Subcutaneous abdominal adipose tissue (tissue), 5 donors: ENCODE data around the gene COX6B1.
"Not testable (repeated sequence)": the region's sequence is repeated elsewhere in the genome, so short reads cannot be mapped to it uniquely, and the experiment has no call there.

ENCODE experiments used
- H3K27ac ChIP-seq: one replicate; pipeline ENCODE4 v1.7.0; 2013; ENCODE audit warnings: low read depth, mild to moderate bottlenecking, inconsistent platforms, low read length, moderate library complexity
- H3K27me3 ChIP-seq, 5 donors: one replicate each; pipeline ENCODE4 v1.7.0; 2013; ENCODE audit warnings: low read length in 5 of 5, inconsistent platforms in 1 of 5; ENCODE audit not compliant: control insufficient read depth in 5 of 5, insufficient read depth in 4 of 5
- H3K36me3 ChIP-seq, 5 donors: one replicate each; pipeline ENCODE4 v1.7.0; 2013; ENCODE audit warnings: low read length in 5 of 5; ENCODE audit not compliant: control insufficient read depth in 5 of 5, insufficient read depth in 5 of 5
- H3K4me1 ChIP-seq, 5 donors: one replicate each; pipeline ENCODE4 v1.7.0; 2013; ENCODE audit warnings: low read length in 5 of 5, mild to moderate bottlenecking in 3 of 5, moderate library complexity in 1 of 5; ENCODE audit not compliant: control insufficient read depth in 5 of 5, insufficient read depth in 5 of 5
- H3K4me3 ChIP-seq, 5 donors: one replicate each; pipeline ENCODE4 v1.7.0; 2013; ENCODE audit warnings: low read length in 5 of 5, low read depth in 1 of 5
- H3K9ac ChIP-seq, 5 donors: one replicate each; pipeline ENCODE4 v1.7.0; 2013; ENCODE audit warnings: low read length in 5 of 5, mild to moderate bottlenecking in 4 of 5, moderate library complexity in 3 of 5
- H3K9me3 ChIP-seq, 5 donors: one replicate each; pipeline ENCODE4 v1.7.0; 2013; ENCODE audit warnings: low read length in 5 of 5; ENCODE audit not compliant: control insufficient read depth in 5 of 5
- donor health status: healthy.
- donor health status: healthy.
- donor health status: healthy.
- donor health status: healthy.
- donor health status: healthy.

COX6B1 gene, protein sequence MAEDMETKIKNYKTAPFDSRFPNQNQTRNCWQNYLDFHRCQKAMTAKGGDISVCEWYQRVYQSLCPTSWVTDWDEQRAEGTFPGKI

DNA sequence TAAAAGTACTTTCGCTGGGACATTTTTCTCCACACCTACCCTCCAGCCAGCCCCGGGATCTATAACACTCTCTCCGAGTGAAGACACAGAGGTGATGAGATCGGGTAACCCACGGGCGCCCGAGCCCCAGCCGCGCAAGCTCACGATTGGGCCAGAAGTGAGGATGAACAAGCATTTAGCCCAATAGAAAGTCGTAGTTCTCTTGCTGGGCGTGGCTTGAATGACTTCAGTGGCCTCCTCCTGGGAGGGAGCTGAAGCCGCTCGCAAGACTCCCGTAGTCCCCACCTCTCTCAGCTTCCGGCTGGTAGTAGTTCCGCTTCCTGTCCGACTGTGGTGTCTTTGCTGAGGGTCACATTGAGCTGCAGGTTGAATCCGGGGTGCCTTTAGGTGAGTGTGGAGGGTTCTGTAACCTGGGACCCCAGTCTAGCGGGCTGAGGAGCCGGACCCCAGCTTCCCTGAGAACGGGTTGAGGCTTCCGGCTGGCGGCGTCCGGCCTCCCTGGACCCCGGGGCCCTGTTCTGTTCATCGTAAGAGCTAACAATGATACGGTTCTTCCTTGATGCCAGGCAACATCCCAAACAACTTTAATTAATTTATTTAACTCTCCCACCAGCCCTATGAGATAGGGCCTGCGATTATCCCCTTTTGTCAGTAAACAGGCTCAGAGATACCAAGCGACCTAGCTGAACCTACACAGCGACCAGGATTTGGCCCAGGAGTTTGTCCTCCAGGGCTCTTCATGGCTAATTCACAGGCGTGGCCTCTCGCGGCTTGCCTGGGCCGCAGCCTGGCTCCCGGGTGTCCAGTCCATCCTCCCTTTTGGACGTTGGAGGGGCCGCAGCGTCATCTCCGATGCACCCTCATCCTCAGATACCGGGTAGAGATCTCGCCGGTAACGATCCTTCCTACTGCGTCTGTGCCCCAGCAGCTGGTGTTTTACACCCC lies at the start of gene COX6B1:
Gene COX6B1 (plus strand): TSS at position 307 of the 945 bp plus-strand sequence. CDS start 2,921 bp downstream, outside the sequence.
- Histone ChIP-seq H3K36me3 (peaks cover 0 to 19% (median 12%) of the 10 kb centered on the region in 5 donors), H3K9me3 (no peaks in the 10 kb centered on the region), H3K4me3 (peak within 1 kb of the TSS; percentile 64 to 96 (median 91)), H3K27me3 (no peaks in the 10 kb centered on the region), H3K4me1 (peaks cover 8 to 57% (median 43%) of the 10 kb centered on the region in 5 donors), H3K9ac (peak within 1 kb of the TSS; percentile 83 to 98 (median 91)), H3K27ac (peak within 1 kb of the TSS; percentile 84)

DNA sequence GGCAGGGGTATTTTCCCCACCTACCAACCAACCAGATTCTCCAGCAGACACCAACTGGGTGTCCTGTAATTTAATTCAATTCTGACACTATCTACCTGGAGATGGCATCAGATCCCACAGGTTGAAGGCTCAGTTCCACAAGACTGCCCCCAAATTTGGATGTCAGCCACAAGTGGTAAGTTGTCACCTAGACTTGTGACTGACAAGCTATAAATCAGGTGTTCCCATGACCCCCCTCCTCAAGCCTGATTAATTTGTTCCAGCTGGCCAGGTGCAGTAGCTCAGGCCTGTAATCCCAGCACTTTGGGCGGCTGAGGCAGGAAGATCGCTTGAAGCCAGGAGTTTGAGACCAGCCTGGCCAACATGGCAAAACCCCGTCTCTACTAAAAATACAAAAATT lies 46.2 kb upstream of the COX6B1 start:
- Histone ChIP-seq H3K36me3 (no peaks in the 10 kb centered on the region), H3K4me3 (no peak overlapping the region), H3K27me3 (peaks cover 0 to 2% (median 0%) of the 10 kb centered on the region in 5 donors)

DNA sequence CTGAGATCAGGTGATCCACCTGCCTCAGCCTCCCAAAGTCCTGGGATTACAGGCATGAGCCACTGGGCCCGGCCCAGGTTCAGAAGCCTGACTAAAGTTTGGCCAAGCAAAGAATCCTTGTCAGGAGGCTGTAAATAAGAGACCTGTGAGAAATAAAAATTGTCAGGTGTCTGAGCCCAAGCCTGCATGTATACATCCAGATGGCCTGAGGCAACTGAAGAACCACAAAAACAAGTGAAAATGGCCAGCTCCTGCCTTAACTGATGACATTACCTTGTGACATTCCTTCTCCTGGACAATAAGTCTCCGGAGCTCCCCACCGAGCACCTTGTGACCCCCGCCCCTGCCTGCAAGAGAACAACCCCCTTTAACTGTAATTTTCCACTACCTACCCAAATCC lies 43.7 kb upstream of the COX6B1 start:
- H3K9me3 ChIP-seq, result peaks cover 0 to 13% (median 11%) of the 10 kb centered on the region in 5 donors
- not testable (repeated sequence) for H3K9ac ChIP-seq, H3K36me3 ChIP-seq, H3K4me1 ChIP-seq, H3K27me3 ChIP-seq, H3K4me3 ChIP-seq, H3K27ac ChIP-seq

More for the DNA sequence above, 46.2 kb upstream of the COX6B1 start:
- H3K4me1 ChIP-seq, result no peaks in the 10 kb centered on the region
- no peak overlapping the region for H3K9ac ChIP-seq
- peaks cover 0 to 6% (median 0%) of the 10 kb centered on the region in 5 donors for H3K9me3 ChIP-seq
- H3K27ac ChIP-seq, result no peak overlapping the region

DNA sequence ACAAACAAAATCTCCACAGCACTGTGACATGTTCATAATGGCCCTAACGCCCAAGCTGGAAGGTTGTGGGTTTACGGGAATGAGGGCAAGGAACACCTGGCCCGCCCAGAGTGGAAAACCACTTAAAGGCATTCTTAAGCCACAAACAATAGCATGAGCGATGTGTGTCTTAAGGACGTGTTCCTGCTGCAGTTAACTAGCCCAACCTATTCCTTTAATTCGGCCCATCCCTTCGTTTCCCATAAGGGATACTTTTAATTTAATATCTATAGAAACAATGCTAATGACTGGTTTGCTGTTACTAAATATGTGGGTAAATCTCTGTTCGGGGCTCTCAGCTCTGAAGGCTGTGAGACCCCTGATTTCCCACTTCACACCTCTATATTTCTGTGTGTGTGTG lies 41.0 kb upstream of the COX6B1 start:
- H3K9me3 ChIP-seq, result peaks cover 0 to 13% (median 11%) of the 10 kb centered on the region in 5 donors
- not testable (repeated sequence) for H3K4me3 ChIP-seq, H3K36me3 ChIP-seq, H3K4me1 ChIP-seq, H3K27me3 ChIP-seq, H3K9ac ChIP-seq, H3K27ac ChIP-seq

DNA sequence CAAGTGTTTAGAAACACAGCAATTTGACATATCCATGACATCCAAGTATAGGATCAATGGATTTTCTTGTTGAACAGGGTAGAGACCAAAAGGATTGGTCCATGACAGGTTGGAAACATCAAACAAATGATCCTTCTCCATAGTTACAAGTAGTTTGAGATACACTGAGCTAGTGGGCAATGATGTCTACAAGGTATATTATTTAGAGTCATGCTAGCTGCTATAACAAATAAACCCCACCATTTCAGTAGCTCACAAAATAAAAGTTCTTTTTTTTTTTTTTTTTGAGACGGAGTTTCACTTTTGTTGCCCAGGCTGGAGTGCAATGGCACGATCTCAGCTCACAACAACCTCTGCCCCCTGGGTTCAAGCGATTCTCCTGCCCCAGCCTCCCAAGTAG lies 40.5 kb upstream of the COX6B1 start:
- Histone ChIP-seq H3K9ac (no peak overlapping the region), H3K27ac (no peak overlapping the region), H3K9me3 (peaks cover 0 to 13% (median 11%) of the 10 kb centered on the region in 5 donors), H3K4me1 (peaks cover 0 to 11% (median 6%) of the 10 kb centered on the region in 5 donors), H3K4me3 (no peak overlapping the region), H3K36me3 (no peaks in the 10 kb centered on the region), H3K27me3 (no peaks in the 10 kb centered on the region)

DNA sequence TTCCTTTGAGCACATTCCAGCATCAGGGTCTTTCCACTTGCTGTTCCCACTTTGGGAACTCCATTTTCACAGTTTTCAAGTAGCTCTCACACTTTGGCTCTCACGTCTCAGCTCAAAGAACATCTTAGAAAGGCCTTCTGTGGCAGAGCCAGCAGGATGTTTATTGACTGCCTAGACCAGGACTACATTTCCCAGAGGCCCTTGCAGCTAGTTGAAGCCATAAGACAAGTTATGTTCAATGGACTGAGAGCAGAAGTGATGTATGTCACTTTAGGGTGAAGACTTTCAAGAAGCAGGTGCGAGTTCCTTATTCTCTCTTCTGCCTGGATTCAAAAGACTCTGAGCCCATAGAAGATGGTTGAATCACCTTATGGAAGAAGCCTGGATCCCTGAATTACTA lies 39.9 kb upstream of the COX6B1 start:
- no peak overlapping the region for H3K27ac ChIP-seq
- no peak overlapping the region for H3K9ac ChIP-seq
- H3K4me3 ChIP-seq, result no peak overlapping the region
- peaks cover 0 to 13% (median 11%) of the 10 kb centered on the region in 5 donors for H3K9me3 ChIP-seq
- H3K4me1 ChIP-seq, result peaks cover 0 to 17% (median 12%) of the 10 kb centered on the region in 5 donors
- no peaks in the 10 kb centered on the region for H3K36me3 ChIP-seq
- H3K27me3 ChIP-seq, result no peaks in the 10 kb centered on the region

DNA sequence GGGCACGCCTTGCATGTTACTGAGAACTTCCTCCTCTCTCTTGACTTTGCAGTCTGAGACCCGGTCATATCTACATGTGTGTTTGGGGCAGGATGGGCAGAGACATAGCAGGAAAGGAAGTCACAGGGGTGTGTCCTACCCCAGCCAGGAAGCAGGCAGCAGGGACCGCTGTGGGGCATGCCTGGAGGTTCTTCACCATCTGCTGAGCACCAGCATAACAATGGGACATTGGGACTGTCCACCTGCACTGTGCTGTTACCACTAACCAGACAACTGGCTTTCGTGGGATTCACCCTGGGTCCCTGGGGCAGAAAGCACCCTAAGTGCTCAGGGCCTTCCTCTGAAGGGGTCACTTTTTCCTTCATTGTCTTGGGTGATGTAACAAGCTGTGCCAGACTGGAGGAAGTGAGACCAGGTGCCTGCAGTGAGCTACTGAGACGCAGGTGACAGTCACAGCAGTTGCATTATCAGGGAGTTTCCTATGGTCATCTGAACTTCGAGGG lies 38.2 kb upstream of the COX6B1 start:
- Histone ChIP-seq H3K4me3 (no peak overlapping the region), H3K36me3 (peaks cover 0 to 2% (median 1%) of the 10 kb centered on the region in 5 donors), H3K27ac (no peak overlapping the region), H3K4me1 (peaks cover 0 to 17% (median 13%) of the 10 kb centered on the region in 5 donors), H3K27me3 (no peaks in the 10 kb centered on the region), H3K9ac (no peak overlapping the region), H3K9me3 (peaks cover 0 to 13% (median 11%) of the 10 kb centered on the region in 5 donors)

DNA sequence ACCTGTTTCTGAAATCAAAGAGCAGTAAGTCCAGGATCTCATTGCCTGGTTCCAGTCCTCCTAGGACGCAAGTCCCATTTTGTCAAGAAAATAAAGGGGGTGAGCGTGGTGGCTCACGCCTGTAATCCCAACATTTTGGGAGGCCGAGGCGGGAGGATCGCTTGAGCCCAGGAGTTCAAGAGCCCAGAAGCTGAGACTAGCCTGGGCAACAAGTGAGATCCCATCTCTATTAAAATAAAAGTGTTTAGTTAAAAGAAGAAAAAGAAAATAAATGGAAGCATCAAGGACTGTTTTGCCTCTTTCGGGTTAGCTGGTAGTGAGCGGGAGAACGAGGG lies 35.9 kb upstream of the COX6B1 start:
- Histone ChIP-seq H3K27me3 (no peaks in the 10 kb centered on the region), H3K9ac (peak overlapping the region in 3 of 5 donors; percentile 78 to 92 (median 88)), H3K36me3 (peaks cover 0 to 16% (median 11%) of the 10 kb centered on the region in 5 donors), H3K4me1 (peaks cover 0 to 17% (median 13%) of the 10 kb centered on the region in 5 donors), H3K27ac (no peak overlapping the region), H3K4me3 (peak overlapping the region; percentile 72 to 95 (median 87)), H3K9me3 (peaks cover 0 to 13% (median 8%) of the 10 kb centered on the region in 5 donors)

DNA sequence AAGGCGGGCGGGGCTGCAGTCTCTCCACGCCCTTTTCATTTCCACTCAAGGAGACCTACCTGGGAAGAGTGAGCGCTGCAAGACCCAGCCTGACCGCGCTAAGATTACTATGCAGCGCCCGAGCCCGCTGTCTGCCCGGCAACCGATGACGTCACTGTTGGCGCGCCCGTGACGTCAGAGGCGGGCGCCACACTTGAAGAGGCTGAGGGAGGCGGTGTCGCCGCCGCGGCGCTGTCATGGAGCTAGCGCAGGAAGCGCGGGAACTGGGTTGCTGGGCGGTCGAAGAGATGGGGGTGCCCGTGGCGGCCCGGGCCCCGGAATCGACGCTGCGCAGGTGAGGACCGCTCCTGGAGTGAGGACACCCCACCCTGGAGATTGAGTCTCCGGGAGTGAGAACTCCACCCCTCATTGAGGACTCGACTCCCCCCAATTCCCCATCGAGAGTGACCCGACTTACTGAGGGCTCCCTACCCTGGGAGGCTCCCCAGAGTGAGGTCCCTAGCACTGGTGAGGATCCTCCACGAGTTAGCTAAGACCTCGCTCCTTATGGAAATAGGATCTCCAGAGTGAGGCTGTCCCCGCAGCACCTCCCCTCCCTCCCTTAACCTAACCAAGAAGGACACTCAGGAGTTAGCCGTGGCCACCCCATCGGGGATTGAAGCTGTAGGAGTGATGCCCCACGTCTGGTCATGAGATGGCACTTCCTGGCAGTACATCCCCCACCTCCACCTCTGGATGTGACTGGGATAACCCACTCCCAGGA lies 35.4 kb upstream of the COX6B1 start, which contains the start of gene HAUS5:
Gene HAUS5 (plus strand): TSS at position 177 of the 763 bp plus-strand sequence. CDS start 60 bp downstream, at position 237.
- Histone ChIP-seq H3K27me3 (no peaks in the 10 kb centered on the region), H3K9ac (peak within 1 kb of the TSS; percentile 71 to 92 (median 84)), H3K27ac (no peak within 1 kb of the TSS), H3K4me1 (peaks cover 0 to 17% (median 13%) of the 10 kb centered on the region in 5 donors), H3K36me3 (peaks cover 0 to 21% (median 15%) of the 10 kb centered on the region in 5 donors), H3K4me3 (peak within 1 kb of the TSS; percentile 82 to 98 (median 89)), H3K9me3 (peaks cover 0 to 10% (median 5%) of the 10 kb centered on the region in 5 donors)
